Eye (tissue), 1 donor: ENCODE data around the gene SMAD4.
"Not testable (repeated sequence)": the region's sequence is repeated elsewhere in the genome, so short reads cannot be mapped to it uniquely, and the experiment has no call there.

Experiments used
- DNase-seq: peaks from one replicate; pipeline ENCODE4 v3.0.0-alpha.2; 2015

SMAD4 gene

DNA sequence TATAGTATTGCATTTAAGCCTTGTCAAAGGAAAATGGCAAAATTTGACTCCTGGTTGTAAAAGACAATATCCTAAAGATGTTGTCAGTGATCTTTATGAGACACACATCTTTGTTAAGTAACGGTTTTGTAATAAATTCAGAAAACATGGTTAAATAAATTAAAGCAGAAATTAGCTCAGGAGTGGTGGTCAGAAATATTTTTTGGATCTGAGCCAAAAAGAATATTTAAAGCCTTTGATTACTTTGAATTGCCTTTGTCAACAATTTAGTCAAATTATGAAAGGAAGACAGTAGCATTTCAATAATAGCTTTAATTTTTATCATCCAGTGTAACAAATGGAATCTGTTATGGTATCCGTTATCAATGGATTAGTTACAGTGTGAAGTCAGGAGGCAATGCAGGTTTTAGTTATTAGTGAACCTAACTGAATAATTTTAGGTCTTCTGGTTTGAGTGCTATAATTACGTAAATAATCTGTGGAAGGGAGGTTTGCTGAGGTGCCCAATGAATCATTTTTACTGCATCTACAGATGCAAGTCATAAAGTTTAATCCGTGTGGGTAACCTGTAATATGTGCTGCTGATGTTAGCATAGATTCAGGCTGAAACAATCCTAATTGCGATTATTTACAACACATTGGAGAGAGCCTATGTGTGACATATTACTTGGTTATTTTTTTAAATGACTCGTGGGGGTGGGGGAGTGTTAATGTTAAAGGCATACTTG lies 42.7 kb downstream of the SMAD4 start:
- no peak for DNase-seq

DNA sequence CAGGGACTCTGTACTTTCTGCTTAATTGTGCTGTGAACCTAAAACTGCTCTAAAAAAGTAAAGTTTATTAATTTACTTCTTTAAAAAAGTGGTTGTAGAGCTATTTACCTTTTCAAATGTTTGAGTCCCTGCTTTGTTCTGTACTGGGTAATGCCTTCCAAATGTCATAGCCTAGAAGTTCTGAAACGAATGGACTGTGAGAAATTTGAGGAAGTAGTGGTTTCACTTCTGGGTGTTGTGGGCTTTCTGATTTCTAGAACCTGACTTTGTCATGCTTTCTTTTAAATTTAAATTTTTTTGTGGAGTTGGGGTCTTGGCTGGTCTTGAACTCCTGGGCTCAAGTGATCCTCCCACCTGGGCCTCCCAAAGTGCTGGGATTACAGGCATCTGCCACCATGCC lies 44.6 kb downstream of the SMAD4 start:
- DNase-seq: no peak

DNA sequence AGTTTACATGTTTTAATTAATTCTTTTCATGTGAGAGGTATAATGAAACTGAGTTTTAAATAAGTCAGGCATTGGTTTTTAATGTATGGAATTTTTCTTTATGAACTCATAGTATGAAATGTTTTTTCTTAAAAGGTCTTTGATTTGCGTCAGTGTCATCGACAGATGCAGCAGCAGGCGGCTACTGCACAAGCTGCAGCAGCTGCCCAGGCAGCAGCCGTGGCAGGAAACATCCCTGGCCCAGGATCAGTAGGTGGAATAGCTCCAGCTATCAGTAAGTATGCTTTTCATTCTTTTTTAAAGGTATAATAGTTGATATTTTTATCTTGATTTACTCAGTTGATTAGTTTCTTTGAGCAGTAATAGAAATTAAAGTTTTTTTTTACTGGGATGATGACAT lies 46.5 kb downstream of the SMAD4 start:
- no peak for DNase-seq

DNA sequence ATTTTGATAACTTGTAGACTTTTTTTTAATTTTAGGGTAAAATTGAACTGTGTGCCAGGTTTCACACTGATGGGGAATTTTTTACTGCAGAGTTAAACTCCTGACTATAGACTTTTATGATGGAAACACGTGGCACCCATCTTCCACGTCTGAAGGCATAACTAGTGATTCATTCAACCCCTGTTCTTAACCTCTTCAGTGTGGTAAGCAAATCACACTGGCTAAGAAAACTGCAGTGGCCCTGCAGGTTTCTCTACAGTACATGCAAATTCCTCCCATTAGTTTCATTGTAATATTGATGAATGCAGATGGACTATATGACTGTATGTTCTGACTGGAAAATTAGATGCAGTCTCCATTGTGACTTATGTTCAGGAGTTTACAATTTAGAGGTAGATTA lies 47.2 kb downstream of the SMAD4 start:
- no peak for DNase-seq

DNA sequence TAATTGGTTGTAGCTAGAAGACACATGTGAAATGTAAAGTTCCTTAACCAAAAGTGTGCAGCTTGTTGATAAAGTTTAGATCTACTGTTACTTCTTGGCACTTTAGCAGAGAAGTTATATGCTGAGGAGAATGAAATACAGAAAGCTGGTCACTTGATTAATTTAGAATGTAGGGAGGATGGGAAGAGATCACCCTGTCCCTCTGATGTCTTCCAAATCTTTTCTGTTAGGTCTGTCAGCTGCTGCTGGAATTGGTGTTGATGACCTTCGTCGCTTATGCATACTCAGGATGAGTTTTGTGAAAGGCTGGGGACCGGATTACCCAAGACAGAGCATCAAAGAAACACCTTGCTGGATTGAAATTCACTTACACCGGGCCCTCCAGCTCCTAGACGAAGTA lies 48.0 kb downstream of the SMAD4 start:
- DNase-seq: no peak

DNA sequence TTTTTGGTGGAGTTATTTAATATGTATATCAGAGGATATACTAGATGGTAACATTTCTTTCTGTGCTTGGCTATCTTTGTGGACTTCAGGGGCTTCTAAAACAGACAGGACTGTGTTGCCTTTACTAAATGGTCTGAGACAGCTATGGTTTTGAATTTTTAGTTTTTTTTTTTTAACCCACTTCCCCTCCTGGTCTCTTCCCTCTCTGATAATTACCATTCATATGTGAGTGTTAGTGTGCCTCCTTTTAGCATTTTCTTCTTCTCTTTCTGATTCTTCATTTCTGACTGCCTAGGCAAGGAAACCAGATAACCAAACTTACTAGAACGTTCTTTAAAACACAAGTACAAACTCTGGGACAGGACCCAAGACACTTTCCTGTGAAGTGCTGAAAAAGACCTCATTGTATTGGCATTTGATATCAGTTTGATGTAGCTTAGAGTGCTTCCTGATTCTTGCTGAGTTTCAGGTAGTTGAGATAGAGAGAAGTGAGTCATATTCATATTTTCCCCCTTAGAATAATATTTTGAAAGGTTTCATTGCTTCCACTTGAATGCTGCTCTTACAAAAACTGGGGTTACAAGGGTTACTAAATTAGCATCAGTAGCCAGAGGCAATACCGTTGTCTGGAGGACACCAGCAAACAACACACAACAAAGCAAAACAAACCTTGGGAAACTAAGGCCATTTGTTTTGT lies 52.7 kb downstream of the SMAD4 start:
- no peak for DNase-seq

DNA sequence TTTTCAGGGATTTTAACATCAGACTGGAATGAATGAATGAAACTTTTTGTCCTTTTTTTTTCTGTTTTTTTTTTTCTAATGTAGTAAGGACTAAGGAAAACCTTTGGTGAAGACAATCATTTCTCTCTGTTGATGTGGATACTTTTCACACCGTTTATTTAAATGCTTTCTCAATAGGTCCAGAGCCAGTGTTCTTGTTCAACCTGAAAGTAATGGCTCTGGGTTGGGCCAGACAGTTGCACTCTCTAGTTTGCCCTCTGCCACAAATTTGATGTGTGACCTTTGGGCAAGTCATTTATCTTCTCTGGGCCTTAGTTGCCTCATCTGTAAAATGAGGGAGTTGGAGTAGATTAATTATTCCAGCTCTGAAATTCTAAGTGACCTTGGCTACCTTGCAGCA lies 53.4 kb downstream of the SMAD4 start:
- no peak for DNase-seq

DNA sequence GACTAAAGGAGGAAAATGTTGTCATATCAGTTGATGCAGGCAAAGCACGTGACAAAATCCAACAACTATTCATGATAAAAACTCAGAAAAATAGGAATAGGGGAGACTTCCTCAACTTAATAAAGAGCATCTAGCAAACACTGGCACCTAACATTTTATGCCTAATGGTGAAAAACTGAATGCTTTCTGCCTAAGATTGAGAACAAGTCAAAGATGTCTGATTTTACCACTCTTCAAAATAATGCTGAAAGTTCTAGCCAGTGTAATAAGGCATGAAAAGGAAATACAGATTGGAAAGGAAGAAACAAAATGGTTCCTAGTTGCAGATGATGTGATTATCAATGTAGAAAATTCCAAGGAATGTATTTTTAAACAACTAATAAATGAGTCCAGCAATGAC lies 58.4 kb downstream of the SMAD4 start:
- peak; percentile 21 for DNase-seq

DNA sequence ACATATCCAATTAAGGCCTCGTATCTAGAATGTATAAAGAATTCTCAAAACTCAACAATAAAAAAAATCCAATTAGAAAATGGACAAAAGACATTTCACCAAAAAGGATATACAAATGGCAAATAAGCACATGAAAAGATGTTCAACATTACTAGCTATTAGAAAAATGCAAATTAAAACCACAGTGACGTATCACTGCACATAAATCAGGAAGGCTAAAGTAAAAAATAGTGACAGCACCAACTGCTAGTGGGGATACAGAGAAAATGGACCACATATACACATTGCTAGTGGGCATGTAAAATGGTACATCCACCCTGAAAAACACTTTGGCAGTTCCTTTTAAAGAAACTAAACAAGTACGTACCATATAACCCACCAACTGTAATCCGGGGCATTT lies 59.7 kb downstream of the SMAD4 start:
- no peak for DNase-seq

DNA sequence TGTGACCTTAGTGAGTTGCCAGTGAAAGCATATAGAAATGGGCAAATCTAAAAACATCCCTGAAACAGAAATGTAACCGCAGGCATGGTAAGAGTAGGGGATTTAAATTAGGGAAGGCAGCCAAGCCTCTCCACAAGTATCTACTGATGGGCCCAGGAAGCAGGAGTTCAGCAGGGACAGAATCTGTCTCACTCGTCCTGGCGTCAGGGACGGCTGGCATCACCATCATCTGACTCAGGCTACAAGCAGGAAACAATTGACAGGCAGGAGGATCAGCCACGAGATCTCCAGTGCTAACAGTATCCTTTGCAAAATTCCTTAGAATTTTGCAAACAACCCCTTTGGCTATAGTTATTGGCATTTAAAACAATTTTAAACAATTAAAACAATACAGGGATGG lies 61.3 kb downstream of the SMAD4 start:
- DNase-seq: no peak

DNA sequence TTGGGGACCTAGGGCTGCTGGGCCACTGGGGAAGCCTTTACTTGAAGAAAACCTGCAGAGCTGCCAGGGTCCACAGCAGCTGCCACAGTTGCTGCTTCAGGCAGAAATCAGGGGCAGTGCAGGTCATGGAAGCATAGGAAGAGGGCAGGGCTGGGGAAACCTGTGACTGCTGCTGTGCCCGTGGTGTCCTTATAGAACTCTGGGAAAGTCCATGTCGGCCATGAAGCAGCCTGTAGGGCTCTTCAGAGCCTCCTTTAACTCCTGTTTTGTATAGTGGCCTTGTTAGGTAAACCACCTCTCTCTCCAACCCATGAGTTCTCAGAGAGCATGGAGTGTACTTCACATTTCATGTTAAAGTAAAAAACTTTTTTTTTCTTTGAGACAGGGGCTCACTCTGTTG lies 62.1 kb downstream of the SMAD4 start:
- DNase-seq: no peak

DNA sequence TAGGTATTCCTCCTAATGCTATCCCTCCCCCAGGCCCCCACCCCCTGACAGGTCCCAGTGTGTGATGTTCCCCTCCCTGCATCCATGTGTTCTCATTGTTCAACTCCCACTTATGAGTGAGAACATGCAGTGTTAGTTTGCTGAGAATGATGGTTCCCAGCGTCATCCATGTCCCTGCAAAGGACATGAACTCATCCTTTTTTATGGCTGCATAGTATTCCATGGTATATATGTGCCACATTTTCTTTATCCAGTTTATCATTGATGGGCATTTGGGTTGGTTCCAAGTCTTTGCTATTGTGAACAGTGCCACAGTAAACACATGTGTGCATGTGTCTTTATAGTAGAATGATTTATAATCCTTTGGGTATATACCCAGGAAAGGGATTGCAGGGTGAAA lies 63.0 kb downstream of the SMAD4 start:
- DNase-seq: not testable (repeated sequence)

DNA sequence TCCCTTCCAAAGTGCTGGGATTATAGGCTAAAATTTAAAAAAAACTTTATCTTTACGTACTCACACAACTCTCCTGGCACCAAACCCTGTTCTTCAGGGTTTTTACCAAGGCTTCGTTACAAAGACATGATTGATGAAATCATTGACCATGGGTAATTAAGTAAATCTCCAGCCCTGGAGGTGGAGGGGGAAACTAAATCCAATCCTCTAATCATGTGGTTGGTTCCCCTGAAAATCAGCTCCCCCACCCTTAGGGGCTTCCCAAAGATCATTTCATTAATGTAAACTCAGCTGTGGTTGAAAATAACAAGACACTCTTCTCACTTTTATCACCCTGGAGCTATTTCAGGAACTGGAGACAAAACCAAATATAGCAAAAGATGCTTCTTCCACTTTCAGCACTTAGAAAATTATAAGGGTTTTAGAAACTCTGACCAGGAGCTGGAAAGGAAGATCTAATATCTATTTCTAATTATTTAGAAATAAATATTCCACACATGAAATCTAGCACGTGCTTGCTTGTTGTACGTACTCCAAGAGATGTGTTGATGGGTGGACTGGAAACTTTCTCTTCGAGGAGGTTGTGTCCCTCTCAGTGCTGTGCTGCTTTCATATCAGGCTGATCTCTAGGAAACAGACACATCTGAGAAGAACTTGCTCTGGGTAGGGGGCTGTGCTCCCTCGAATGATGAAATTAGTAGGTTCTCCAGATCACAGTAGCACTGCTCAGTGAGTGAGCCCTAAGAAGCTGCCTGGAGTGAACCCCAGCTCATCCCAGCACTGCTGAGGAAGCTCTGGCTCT lies 67.2 kb downstream of the SMAD4 start:
- DNase-seq: no peak

DNA sequence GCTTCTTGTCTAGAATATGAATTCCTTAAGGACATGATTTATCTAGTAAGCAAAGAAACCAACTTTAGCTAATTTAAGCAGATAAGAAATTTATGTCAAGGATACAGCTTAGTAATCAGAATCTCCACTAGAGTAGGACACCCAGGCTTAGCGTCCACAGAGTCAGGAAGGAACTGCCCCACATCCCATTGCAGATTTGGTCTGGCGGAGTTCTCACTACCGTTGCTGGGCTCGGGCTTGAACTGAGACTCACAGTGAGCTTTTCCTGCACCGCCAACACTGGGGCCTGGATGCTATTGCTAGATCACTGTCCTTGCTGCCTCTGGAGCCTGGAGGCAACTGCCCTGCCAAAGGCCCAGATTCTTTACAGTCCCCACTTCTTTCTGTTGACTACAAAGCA lies 68.1 kb downstream of the SMAD4 start:
- no peak for DNase-seq

DNA sequence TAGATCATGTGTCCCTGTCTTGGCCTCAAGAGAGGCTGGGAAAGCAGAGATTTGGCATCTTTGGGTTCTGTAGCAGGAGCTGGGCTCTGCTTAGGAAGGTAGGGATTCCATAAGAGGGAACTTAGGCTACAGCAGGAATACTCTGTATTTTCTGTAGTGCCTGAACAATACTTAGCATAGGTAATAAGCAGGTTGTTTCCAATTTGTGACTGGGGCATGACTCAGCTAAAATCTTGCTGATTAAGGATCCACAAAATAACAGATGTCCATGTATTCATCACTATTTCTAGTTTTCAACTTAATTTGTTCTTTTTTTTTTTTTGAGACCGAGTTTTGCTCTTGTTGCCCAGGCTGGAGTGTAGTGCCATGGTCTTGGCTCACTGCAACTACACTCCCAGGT lies 68.5 kb downstream of the SMAD4 start:
- no peak for DNase-seq

DNA sequence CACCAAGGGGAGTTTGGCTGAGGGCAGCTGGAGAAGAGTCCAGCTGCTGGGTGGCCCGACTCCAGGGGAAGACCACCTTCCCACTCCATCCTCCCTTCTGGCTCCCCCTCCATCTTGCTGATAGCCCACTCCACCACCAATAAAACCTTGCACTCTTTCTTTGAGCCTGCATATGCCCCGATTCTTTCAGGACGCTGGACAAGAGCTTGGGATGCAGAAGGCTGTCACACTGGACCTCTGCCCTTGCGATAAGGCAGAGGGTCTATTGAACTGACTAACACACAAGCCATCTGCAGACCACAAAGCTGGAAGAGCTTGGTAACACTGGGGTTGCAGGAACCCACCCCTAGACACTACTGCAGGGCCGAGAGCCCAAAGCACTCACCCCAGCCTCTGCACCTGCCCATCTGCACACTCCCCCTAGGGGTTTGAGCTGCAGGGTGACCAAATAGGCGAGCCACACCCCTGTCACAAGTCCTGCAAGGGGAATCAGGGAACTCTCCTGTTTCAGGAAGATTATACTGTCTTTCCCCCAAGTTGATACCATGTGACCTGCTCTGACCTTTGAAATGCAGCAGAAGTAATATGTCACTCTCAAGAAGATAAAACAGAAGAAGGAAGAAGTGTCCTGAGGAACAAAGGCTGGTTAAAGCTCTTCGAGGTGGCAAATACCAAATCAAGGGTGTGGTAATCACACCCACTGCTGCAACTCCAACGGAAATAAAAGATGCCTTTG lies 70.5 kb downstream of the SMAD4 start:
- DNase-seq: no peak

DNA sequence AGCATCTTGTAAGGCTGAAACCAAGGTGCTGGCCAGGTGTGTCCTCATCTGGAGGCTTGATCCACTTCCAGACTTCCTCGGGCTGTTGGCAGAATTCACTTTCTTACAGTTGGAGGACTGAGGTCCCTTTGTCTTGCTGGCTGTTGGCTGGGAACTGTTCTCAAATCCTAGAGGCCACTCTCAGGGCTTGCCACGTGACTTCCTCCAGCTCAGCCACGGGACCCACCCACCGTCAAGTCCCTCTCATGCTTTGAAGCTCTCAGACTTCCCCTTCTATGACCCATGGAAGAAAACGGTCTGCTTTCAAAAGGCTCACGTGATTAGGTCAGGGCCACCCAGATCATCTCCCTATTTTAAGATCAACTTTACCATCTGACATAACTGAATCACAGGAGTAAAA lies 77.1 kb downstream of the SMAD4 start:
- no peak for DNase-seq

DNA sequence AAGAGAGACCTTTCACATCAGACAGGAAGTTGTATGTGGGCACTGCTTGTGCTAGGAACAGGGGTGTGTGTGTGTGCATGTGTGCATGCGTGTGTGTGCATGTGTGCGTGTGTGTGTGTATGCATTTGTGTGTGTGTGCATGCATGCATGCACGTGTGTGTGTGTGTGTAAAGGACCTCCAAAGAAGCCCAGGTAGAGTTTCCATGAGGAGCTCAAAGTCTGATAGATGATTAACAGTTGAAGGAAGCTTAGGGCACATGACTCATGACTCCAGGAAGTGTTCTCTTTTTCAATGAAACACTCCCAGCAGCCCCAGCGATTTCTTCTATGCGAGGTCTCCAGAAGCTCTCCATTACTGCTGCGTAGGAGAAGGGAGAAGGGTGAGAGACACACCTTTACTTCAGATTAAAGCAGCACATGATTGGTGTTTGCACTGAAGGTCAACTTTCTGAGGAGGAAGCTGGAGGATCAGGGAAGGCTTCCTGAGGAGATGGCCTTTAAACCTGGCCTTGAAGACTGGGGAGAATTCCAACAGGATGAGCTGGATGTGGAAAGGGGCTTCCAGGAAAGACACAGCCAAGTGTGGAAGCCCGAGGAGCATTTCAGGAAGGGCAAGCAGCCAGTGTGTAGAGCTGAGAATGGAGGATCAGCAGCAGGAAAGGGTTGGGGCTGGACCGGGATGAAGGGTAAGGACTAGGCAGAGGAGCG lies 77.7 kb downstream of the SMAD4 start:
- no peak for DNase-seq

DNA sequence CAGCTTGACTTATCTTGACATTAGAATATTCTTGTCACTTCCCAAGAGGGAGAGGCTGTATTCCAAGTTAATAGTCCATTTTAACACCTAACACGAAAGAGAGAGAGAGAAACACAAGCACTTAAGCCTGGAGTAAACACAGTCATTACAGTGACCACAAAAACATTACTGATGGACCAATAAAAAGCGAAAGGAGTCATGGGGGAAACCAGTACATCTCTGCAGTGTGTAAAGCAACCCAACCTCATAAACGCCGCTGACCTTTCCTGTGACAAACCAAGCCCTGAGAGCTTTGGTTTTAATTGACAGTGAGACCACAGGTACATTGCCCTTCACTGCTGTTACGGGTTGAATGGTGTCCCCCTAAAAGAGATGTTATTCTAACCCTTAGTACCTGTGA lies 78.3 kb downstream of the SMAD4 start:
- no peak for DNase-seq

DNA sequence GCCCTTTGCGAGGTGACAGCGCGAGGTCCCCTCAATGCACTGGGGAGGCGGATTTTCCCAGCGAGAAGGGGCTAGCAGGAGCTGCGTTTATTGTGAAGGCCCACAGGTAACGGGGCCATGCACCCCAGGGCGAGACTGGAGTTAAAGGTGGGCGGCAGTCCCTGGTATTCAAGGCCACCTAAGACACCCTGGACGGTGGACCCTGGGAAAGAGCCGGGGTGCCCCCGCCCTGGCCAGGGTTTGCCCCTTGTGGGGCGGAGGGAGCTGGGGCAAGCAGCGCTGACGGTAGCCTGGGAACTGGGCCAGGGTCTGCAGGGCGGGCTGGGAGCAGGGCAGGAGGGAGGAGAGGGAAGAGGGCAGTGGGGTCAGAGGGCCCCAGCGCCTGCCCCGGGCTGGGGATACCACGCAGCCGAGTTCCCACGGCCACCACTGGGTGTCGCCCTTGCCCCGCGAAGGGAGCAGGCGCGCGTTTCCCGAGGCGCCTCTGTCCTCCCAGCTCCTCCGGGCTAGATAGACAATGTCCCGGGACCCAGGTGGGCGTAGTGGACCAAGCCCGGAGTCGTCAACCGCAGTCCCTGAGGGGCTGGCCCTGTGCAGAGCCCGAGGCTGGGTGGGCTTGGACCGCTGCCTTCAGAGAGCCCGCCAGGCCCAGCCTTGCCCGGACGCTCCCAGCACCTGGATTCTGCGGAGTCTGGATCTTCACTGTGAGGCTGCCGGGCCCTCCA lies 80.2 kb downstream of the SMAD4 start:
- peak; percentile 80 for DNase-seq

DNA sequence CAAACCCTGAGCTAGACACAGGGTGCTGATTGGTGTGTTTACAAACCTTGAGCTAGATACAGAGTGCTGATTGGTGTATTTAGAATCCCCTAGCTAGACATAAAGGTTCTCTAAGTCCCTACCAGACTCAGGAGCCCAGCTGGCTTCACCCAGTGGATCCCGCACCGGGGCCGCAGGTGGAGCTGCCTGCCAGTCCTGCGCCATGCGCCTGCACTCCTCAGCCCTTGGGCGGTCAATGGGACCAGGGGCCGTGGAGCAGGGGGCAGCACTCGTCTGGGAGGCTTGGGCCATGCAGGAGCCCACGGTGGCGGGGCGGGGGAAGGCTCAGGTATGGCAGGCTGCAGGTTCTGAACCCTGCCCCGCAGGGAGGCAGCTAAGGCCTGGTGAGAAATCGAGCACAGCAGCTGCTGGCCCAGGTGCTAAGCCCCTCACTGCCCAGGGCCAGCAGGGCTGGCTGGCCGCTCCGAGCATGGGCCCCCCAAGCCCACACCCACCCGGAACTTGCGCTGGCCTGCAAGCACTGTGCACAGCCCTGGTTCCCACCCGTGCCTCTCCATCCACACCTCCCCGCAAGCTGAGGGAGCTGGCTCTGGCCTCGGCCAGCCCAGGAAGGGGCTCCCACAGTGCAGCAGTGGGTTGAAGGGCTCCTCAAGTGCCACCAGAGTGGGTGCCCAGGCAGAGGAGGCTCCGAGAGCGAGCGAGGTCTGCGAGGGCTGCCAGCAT lies 81.8 kb downstream of the SMAD4 start:
- DNase-seq: not testable (repeated sequence)
